Fibroblast of lung (primary cell): Measurements from ENCODE around the gene CASR. TPM values are rescaled to one million over a fixed set of nuclear protein-coding genes. Genes with fewer than 3 reads are reported as not detected.

Experiments
- DNase-seq, 2 donors: peaks; one replicate each; pipeline versions ENCODE4 v3.0.0 to v3.0.0-alpha.2; 2010; ENCODE audit warnings: low read depth in 2 of 2
- H2AFZ ChIP-seq: 2 replicates; pipeline ENCODE4 v1.5.1; 2012; ENCODE audit warnings: low read length, control low read depth, inconsistent platforms
- H3K27ac ChIP-seq: 2 replicates; pipeline ENCODE4 v1.5.1; 2011; ENCODE audit warnings: low read length, control low read depth; ENCODE audit not compliant: insufficient read depth
- H3K27me3 ChIP-seq: 2 replicates; pipeline ENCODE4 v1.5.1; 2011; ENCODE audit warnings: mild to moderate bottlenecking, low read length; ENCODE audit not compliant: control insufficient read depth, insufficient read depth
- H3K36me3 ChIP-seq: 2 replicates; pipeline ENCODE4 v1.5.1; 2011; ENCODE audit warnings: low read length; ENCODE audit not compliant: control insufficient read depth, insufficient read depth
- H3K4me1 ChIP-seq: 2 replicates; pipeline ENCODE4 v1.5.1; 2011; ENCODE audit warnings: low read length; ENCODE audit not compliant: control insufficient read depth, insufficient read depth; ENCODE audit errors: extremely low read depth
- H3K4me2 ChIP-seq: 2 replicates; pipeline ENCODE4 v1.5.1; 2011; ENCODE audit warnings: low read length, control low read depth; ENCODE audit not compliant: insufficient read depth; ENCODE audit errors: extremely low read depth
- H3K4me3 ChIP-seq, 4 experiments: fragments of 200-600 bp in 1 of 4; sonication (generic) in 1 of 4; replicated peaks in 1 of 4; 2 replicates each; pipeline ENCODE4 v1.5.1; 2011 to 2016; ENCODE audit warnings: low read length in 4 of 4, low read depth in 3 of 4, mild to moderate bottlenecking in 3 of 4, control low read depth in 2 of 4, inconsistent platforms in 1 of 4, mixed read lengths in 1 of 4; ENCODE audit not compliant: insufficient read depth in 1 of 4; ENCODE audit errors: control extremely low read depth in 1 of 4
- H3K79me2 ChIP-seq: 2 replicates; pipeline ENCODE4 v1.5.1; 2012; ENCODE audit warnings: mild to moderate bottlenecking, low read length, inconsistent platforms; ENCODE audit not compliant: control insufficient read depth, insufficient read depth
- H3K9ac ChIP-seq: 2 replicates; pipeline ENCODE4 v1.5.1; 2011; ENCODE audit warnings: mild to moderate bottlenecking, low read length, control low read depth; ENCODE audit not compliant: insufficient read depth
- H3K9me3 ChIP-seq: 2 replicates; pipeline ENCODE4 v1.5.1; 2012; ENCODE audit warnings: low read depth, low read length; ENCODE audit not compliant: control insufficient read depth, insufficient read depth
- H4K20me1 ChIP-seq: 2 replicates; pipeline ENCODE4 v1.5.1; 2011; ENCODE audit warnings: low read length; ENCODE audit not compliant: control insufficient read depth, insufficient read depth; ENCODE audit errors: extremely low read depth
- CTCF ChIP-seq, 2 donors: IDR thresholded peaks in 1 of 2; conservative IDR thresholded peaks in 1 of 2; 1 replicate in 1 of 2; 2 replicates in 1 of 2; pipeline ENCODE4 v1.5.1; 2011 to 2012; ENCODE audit warnings: low read length in 2 of 2, control low read depth in 1 of 2, inconsistent platforms in 1 of 2, low read depth in 1 of 2, mild to moderate bottlenecking in 1 of 2
- EZH2 ChIP-seq: IDR thresholded peaks from 2 replicates; pipeline ENCODE4 v1.5.1; 2012; ENCODE audit warnings: low read length, control low read depth, mild to moderate bottlenecking; ENCODE audit errors: missing control alignments
- polyA minus RNA-seq: library from RNA; depleted of rRNA, polyadenylated mRNA; stranded (reverse); fragments of >200 nt; gene quantifications from 2 replicates; pipeline ENCODE4 v1.2.3, GENCODE V29; 2011; ENCODE audit warnings: low replicate concordance
- polyA plus RNA-seq, 2 donors: library from polyadenylated mRNA; depleted of rRNA in 1 of 2; stranded (reverse) in 1 of 2; unstranded in 1 of 2; fragments of >200 nt; gene quantifications; 2 replicates each; pipeline ENCODE4 v1.2.1, GENCODE V29; 2011 to 2012; ENCODE audit warnings: missing spikeins in 1 of 2
- total RNA-seq: library from RNA; depleted of rRNA; stranded (reverse); fragments of >200 nt; gene quantifications from 2 replicates; pipeline ENCODE4 v1.2.1, GENCODE V29; 2014

CASR gene, protein sequence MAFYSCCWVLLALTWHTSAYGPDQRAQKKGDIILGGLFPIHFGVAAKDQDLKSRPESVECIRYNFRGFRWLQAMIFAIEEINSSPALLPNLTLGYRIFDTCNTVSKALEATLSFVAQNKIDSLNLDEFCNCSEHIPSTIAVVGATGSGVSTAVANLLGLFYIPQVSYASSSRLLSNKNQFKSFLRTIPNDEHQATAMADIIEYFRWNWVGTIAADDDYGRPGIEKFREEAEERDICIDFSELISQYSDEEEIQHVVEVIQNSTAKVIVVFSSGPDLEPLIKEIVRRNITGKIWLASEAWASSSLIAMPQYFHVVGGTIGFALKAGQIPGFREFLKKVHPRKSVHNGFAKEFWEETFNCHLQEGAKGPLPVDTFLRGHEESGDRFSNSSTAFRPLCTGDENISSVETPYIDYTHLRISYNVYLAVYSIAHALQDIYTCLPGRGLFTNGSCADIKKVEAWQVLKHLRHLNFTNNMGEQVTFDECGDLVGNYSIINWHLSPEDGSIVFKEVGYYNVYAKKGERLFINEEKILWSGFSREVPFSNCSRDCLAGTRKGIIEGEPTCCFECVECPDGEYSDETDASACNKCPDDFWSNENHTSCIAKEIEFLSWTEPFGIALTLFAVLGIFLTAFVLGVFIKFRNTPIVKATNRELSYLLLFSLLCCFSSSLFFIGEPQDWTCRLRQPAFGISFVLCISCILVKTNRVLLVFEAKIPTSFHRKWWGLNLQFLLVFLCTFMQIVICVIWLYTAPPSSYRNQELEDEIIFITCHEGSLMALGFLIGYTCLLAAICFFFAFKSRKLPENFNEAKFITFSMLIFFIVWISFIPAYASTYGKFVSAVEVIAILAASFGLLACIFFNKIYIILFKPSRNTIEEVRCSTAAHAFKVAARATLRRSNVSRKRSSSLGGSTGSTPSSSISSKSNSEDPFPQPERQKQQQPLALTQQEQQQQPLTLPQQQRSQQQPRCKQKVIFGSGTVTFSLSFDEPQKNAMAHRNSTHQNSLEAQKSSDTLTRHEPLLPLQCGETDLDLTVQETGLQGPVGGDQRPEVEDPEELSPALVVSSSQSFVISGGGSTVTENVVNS
- under 0.01 TPM in 1 of 2 replicates, not detected in the other for total RNA-seq
- not detected in 2 replicates for polyA plus RNA-seq
- not detected in 2 replicates for polyA plus RNA-seq (2012)
- not detected in 2 replicates for polyA minus RNA-seq

DNA sequence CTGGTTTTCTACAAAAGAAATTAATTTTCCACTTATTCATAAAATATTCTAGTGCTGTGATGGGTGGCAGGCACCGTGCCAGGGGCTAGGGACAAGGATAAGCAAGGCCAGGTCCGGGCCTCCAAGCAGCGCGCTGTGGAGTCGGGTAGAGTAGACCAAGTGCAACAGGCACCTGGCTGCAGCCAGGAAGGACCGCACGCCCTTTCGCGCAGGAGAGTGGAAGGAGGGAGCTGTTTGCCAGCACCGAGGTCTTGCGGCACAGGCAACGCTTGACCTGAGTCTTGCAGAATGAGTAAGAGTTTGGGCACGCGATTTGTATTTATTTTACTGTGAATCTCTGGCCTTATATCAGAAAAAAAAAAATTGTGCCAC is at the start of gene CASR:
TSS of gene CASR (plus strand) at position 148 of the 372 bp plus-strand sequence. CDS start 70,522 bp downstream, outside the sequence.
- Histone ChIP-seq H3K4me1 (no peaks in the 10 kb centered on the region), H3K27me3 (peaks cover 22% of the 10 kb centered on the region), H3K9ac (no peak within 1 kb of the TSS), H3K27ac (no peak within 1 kb of the TSS), H2AFZ (no peak within 1 kb of the TSS), H3K4me2 (no peak within 1 kb of the TSS), H3K9me3 (no peaks in the 10 kb centered on the region), H3K36me3 (no peaks in the 10 kb centered on the region), H3K79me2 (no peaks in the 10 kb centered on the region), H4K20me1 (no peaks in the 10 kb centered on the region), H3K4me3 (no peak within 1 kb of the TSS)
- no peak for DNase-seq
- no peak for TF ChIP-seq EZH2
- no peak for TF ChIP-seq CTCF (conservative IDR thresholded peaks at IDR 0.05 in 1 of 2, IDR thresholded peaks at IDR 0.05 in 1 of 2; ENCODE audit: low read depth in 1 of 2, low read length in 2 of 2)

GRCh38 chr3:122146466-122146865 is 37.0 kb upstream of the CASR start:
- Histone ChIP-seq H3K4me2 (no peak overlapping the region), H3K9ac (no peak overlapping the region), H3K27me3 (no peaks in the 10 kb centered on the region), H3K4me3 (no peak overlapping the region), H3K4me1 (no peaks in the 10 kb centered on the region), H4K20me1 (no peaks in the 10 kb centered on the region), H3K27ac (no peak overlapping the region), H3K9me3 (no peaks in the 10 kb centered on the region), H2AFZ (no peak overlapping the region), H3K36me3 (no peaks in the 10 kb centered on the region), H3K79me2 (no peaks in the 10 kb centered on the region)
- DNase-seq = no peak
- TF ChIP-seq EZH2 = no peak
- TF ChIP-seq CTCF (conservative IDR thresholded peaks at IDR 0.05 in 1 of 2, IDR thresholded peaks at IDR 0.05 in 1 of 2; ENCODE audit: low read depth in 1 of 2, low read length in 2 of 2) = no peak
